Stimulated activated naive CD4-positive, alpha-beta T cell (primary cell): ENCODE results near the gene CDCA4.

Experiments
- DNase-seq, 6 experiments: peaks; one replicate each; lab custom pipeline; 2025; lab: John Stamatoyannopoulos, UW

CDCA4 gene

DNA sequence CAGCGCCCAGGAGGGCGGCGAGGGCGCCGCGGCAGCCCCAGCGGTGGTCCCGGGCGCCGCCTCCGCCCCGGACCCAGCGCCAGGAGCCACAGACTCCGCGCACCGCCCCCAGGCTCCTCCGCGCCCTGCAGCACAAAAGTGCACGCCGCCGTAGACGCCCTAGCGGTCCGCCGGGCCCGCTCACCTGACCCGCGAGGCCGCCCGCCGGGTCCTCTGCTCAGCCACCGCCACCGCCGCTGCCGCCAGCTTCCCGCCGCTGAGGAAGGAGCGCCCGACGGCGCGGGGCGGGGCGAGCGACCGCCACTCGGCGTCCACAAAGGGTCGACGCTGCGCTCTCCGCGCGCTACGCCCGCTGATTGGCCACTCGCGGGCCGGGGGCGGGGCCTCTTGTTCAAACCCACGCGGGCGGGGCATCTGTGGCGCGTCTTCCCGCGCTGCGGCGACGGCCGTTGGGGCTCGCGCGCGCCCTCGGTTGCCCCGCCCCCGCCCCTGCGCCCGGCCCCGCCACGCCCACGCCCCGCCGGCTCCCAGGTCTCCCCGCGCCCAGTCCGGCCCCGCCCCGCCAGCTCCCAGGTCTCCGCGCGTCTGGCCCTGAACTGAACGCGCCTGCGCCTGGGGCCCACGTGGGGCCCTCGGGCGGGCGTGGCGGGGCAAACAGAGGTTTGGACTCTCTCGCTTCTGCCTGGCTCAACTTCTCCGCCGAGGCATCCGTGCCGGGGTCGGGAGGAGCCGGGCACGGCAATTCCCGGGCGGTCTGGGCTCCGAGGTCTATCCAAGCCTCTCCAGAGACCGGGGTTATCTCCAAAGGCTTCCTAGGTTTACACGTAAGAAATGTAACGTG lies at the start of gene CDCA4:
Gene CDCA4, minus strand, starts transcription at position 269 of the 841 bp plus-strand sequence. CDS start 9,154 bp downstream, outside the sequence.
- peak; percentile 96 to 100 (median 98) for DNase-seq

DNA sequence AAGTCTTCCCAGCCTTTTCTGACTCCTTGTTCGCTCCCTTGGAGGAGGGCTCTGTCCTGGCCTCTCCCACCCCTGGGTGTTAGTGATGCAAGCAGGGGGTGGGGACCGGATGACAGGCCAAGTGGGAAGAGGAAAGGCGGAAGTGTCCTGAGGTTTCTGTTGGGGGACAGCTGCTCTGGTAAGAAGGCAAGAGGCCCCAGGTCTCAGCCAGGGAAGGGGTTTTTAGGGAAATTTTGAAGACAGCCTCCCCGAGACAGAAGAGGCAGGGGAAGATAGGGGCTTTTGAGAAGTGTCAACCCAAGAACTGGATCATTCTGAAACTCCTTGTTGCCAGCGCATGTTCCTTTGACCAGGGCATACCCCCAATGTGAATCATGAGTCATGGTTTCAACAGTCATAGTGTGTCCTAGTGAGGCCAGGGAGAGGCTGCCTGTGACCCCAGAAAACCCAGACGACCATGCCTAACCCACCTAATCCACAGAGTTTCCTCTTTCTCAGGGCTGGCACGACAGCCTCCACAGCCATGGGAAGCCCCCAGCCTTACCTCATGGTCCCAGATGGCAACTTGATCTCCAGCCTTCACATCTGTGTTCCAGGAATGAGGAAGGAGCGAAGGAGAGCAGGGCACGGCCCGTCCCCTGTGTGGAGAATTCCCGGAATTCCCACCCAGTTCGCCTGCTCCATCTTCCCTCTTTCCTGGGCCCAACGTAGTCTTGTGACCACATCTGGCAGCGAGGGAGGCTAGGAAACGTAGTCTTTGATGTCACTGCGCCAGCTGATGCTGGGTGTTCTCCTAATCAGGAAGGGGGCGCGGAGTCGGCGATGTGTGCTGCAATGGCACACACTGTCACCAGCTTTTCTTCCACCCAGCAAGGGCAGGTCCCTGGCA lies 49.2 kb upstream of the CDCA4 start:
- DNase-seq: no peak

DNA sequence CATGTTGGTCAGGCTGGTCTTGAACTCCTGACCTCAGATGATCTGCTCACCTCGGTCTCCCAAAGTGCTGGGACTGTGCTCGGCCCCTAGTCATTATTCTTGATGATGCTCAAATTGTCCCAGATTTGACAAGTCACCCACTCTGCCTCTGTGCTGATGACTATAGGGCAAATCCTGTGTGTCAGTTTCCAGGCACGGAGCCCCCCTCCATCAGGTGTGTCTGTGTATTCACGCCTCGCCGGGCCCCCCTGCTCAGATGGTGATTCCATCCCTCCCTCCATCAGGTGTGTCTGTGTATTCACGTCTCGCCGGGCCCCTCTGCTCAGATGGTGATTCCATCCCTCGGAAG lies 48.6 kb upstream of the CDCA4 start:
- no peak for DNase-seq

DNA sequence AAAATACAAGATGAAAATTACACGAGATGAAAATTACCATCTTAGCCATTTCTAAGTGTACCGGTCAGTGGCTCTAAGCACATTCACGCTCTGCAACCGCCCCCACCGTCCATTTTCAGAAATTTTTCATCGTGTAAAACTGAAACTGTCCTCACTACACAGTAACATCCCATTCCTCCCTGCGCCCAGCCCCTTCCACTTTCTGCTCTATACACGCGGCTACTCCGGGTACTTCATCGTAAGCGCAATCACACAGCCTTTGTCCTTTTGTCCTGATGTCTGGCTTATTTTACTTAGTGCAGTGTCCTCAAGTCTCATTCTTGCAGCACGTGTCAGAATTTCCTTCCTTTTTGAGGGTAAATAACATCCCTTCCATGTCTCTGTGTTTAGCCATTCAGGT lies 47.9 kb upstream of the CDCA4 start:
- DNase-seq: no peak

DNA sequence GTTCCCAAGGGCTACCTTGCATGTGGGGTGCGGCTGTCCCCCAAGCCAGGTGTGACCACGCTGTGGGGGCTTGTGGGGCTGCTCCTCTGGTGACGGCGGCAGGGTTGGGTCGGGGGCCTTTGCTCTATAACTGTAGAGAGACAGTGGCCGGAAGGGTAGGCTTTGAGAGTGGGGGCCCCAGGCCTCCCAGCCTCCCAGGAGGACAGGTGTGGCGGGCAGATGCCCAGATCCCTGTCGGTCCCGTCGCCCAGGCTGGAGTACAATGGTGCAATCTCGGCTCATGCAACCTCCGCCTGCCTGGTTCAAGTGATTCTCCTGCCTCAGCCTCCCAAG lies 47.1 kb upstream of the CDCA4 start:
- DNase-seq: no peak

DNA sequence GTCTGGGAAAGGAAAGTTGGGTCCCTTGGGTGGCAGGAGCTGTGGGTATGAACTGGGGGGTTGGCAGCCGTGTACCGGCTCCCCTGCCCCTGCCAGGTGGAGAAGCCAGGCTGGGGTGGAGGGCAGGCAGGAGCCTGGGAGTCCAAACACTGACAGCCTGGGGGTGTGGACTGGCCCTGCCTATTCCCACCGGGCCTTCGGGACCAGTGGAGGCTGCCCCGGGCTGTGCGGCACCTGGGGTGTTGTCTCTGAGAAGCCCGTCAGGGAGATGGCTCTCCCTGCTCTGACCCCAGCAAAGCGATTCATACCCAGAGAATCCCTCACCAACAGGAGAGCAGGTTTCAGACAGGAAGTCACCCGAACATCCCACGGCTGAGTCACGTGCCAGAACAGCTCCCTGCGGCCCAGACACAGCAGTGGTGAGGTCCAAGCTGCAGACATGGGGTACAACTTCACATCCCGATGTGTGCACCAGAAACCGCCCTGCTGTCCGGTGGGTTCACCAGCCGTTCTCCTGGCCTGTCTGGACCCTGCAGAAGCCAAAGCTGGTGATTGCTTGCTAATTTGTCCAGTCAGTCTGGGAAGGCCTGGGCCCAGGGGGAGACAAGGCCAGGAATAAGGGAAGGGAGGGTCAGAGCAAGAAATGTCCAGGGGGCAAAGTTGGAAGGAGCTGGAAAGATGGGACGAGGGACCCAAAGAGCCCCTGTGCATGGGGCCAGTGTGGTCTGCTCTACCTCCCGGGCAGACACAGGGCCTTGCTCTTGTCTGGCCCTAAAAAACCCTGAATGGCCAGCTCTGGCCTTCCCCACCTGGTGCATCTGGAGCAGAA lies 46.5 kb upstream of the CDCA4 start:
- DNase-seq: peak; percentile 17 to 38 (median 27)

DNA sequence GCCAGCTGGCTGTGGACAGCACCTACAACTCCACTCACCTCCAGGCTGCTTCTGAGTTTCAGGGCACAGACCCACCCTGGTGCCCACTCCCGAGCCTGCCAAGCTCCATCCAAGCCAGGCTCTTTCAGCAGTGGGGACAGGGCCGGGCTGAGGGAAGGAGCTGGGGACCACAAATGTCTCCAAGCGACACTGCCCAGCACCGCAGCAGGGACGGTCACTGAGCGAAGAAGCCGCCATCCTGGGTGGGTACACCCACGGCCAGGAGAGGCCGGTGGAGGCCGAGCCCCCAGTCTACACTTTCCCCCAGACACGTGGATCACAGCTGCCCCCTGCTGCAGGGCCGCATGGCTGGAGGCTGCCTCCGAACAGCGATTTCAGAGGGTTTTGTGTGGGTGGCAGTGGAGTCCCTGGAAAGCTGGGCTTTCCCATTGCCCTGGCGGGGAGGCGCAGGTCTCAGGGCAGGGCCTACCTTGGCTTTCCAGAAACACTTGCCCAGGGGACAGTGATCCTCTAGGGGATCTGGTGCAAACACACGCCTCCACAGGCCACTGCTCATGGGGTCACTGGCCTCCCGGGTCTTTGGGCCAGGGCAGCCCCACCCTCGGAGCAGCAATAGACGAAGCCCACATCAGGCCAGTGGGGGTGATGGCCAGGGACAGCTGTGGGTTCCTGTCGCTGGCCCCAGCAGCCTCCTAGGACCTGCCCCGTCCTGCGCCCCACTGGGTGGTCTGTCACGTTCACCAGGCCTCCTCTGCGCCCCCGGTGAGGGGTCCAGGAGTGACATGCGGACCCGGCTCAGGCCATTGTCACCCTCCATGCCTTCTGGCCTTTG lies 45.6 kb upstream of the CDCA4 start:
- DNase-seq: no peak

DNA sequence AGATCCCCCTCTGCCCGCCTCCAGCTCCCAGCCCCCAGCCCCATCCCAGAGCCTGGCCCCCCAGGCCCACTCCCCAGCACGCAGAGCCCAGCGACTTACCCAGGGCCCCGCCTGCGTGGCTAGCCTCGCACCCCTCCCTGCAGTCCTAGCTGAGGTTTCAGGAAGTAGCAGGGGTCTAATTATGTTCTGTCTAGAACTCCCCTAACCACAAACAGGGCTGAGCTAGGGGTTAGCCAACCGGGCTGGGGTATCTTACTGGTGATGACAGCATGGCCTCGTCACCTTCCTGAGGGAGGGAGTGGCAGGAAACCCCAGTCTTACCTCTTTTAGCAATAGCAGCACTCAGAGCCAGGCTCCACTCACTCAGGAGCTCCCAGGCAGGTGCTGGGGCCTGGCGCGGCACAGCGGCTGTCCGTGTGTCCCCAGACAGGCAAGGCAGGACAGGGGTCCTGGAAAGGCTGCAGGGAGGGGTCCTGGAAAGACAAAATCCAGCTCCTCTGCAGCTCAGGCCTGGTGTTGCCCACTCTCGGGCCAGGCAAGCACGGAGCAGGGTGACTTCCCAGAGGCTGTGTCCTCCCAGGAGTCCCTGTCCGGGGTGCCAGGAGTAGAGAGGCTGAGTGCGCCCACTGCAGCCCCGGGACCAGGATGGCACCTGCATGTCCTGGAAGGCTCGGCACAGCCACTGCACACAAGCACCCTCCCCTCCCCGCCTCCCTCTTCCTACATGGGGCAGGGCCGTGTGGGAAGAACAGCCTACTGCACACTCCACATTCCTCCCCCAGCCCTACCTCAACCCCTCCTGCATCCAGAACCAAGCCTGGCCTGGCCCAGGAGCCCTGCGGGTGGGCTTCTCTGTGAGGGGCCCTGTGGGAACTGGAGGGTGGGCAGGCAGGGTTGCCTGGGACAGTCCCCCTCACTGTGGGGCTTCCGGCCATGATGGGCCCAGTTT lies 44.7 kb upstream of the CDCA4 start, which contains the start of gene GPR132:
Gene GPR132, minus strand, starts transcription at position 151 of the 949 bp plus-strand sequence. CDS start 10,010 bp downstream, outside the sequence.
- DNase-seq: peak; percentile 82 to 97 (median 92)

DNA sequence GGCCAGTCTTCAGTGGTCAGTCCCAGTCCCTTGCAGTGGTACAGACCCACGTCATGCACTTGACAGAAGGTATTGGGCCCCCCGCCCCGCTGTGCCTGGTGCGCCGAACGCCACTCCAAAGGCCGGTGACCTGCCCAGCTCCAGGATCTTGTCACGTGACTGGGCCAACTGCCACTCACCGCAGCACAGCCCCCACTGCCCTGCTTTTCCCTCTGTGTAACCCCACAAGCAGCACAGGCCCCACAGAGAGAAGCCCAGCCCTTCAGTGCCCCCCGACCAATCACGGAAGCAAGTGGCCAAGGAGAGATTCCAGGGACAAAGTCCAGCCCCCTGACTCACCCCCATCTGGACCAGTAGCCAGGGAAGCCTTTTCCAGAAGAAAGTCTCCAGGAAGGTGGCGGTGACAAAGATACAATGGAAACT lies 43.8 kb upstream of the CDCA4 start:
- DNase-seq: no peak

DNA sequence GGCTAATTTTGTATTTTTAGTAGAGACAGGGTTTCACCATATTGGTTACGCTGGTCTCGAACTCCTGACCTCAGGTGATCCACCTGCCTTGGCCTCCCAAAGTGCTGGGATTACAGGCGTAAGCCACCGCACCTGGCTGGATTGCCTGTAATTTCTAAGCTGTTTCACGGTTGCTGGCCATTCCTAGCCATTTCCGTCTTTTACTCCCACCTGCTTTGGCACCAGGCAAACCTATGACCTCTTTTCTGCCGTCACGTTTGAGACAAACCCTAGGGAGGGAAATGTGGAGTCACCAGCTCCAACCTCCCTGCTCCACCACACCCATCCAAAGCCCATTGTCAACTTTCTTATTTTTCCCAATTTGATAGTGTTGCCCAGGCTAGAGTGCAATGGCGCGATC lies 43.1 kb upstream of the CDCA4 start:
- DNase-seq: no peak

DNA sequence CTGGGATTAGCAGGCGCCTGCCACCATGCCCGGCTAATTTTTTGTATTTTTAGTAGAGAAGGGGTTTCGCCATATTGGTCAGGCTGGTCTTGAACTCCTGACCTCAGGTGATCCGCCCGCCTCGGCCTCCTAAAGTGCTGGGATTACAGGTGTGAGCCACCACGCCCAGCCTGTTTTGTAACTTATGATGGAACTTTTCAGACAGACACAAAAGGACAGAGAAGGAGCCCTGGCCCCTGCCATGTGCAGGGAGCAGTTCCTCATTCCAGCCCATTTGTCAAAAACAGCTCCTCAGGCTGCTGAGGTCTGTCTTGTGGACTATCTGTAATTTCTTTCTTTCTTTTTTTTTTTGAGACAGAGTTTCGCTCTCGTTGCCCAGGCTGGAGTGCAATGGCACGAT lies 42.6 kb upstream of the CDCA4 start:
- peak in 1 of 6 experiments; percentile 11 for DNase-seq

DNA sequence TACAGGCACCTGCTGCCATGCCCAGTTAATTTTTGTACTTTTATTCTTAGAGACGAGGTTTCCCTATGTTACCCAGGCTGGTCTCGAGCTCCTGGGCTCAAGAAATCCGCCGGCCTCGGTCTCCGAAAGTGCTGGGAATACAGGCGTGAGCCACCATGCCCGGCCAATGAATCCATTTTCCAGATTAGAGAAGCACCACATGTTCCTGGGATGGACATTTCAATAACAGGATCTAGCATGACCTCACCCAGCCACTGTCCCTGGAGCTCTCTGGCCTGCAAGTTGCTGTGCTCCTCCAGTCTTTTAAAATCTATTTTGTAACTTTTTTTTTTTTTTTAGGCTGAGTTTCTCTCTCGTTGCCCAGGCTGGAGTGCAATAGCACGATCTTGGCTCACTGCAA lies 42.2 kb upstream of the CDCA4 start:
- no peak for DNase-seq

DNA sequence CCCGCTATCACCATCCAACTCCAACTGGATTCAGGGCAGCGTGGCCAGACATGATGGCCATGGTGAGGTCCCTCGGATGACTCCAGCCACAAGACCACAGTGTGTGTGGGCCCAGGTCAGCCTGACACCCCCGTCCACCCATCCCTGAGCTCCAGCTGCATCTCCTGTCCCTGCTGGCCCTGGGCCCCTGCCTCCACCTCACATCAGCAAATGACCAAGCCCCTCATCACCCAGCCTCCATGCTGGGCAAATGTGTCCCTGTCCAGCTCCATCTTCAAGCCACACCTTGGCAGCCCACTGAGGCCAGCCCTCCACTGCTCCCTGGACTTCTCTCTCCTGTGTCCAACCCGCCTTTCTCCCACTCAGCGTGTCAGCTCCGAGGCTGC lies 41.2 kb upstream of the CDCA4 start:
- no peak for DNase-seq

DNA sequence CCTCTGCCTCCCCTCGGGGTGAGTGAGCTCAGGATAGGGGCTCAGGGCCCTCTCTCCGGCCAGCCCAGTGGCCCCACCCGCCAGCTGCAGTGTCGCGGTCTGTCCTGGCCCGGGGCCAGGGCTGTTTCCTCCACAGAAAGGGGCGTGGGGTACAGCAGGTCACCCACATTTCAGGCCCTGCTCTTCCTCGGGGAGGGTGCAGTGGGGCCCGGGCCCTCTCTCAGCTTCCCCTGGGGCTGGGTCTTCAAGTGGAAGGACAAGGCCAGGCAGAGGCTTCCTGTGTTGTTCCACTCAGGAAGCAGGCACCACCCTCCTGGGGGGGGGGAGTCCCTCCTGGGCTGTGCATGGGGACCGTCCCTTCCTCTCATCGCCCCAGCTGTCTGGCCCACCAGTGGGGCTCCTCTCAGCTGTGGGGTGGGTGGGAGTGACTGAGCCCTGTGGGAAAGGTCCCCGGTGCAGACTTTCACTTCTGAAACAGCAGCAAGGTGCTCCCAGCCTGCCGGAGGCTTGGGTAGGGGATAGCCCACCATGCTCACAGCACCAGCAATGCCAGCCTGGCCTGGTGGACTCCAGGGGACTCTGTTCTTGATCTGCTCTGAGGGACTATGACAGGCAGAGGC lies 40.7 kb upstream of the CDCA4 start:
- DNase-seq: peak in 5 of 6 experiments; percentile 25 to 49 (median 37)

DNA sequence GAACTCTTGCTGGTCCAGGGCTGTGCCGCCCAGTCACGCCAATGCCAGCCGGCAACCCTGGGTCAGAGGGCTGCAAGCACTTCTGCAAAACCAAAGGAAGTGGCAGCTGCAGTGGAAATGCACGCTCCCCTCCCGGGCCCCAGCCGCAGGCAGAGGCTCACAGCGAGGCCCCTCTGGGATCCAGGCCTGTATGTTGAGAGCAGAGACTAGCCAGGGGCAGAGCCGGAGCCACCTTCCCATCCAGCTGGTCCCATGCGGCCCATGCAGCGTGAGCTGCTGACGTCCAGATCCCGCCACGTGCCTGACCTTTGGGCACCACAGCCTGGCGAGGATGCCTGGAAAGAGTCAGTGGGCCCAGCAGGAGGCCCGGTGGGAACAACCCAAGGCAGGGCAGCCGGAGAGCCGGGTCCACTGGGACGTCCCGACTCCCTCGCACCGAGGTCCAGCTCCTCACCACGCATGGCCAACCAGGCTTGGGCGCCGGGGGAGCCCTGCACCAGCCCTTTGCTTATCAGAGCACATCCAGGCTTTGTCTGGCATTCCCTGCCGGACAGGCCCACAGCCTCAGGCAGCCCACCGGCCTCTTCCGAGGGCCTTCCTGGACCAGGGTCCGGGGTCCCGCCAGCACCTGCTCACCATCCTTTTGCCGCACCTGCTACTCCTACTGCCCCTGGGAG lies 40.0 kb upstream of the CDCA4 start:
- DNase-seq: peak in 4 of 6 experiments; percentile 18 to 51 (median 29)

DNA sequence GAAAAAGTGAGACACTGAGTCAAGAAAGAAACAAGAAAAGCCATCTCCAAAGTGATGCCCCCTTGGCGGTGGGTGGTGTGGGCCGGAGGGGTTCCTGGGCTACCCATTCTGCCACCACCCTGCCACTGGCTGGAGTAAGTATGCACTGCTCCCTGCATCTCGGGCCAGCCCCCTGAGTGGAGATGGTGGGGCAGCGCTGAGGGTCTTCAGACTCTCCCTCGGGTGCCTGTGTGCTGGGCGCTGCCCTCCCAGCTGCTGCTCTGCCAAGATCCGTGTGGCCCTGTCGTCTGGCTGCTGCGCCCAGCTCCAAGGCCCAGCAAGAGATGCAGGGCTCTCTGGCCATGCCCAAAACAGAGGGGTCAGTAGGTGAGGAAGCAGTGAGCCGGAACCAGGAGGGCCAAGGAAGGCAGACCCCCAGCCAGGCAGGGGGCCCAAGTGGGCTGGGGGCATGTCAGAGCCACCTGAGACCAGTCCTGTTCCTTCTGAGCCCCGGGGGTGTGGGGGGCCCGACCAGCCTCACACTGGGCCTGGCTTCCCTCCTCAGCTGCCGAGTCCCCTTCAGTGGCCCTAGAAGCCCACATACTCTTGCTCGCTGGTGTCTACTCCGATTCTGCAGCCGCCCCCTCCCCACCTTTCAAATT lies 39.2 kb upstream of the CDCA4 start:
- DNase-seq: no peak

DNA sequence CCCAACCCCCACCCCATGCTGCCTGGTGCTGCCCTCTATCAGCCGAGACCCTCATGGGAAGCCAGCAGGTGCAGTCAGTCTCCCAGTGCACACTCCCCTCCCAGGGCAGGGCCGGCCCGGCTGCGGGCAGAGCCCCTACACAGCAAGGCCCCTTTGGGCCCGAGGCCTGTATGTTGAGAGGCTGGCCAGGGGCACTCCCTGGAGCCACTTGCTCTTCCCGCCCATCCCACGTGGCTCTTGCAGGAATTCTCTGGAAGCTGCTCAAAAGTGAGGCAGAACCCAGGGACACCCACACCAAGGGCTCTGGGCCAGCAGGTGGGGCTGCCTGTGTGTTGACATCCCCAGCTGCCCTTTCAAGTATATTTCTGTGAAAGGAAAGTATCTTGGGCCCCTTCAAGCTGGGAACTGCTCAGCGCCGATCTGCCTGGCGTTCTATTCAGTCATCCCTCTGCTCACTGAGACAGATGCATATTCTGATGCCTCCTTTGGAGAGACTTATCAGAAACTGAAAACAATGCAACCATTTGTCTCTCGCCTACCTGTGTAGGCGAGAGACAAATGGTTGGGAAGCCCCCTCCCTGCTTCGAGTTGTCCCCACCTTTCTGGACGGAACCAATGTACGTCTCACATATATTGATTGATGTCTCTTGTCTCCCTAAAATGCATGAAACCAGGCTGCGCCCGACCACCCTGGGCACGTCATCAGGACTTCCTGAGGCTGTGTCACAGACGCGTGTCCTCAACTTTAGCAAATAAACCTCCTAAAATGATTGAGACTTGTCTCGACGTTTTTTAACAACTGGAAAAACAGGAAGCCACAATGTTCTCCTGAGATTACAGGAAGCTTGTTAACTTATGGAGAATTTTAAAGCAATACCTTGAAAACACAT lies 38.4 kb upstream of the CDCA4 start:
- peak; percentile 54 to 88 (median 74) for DNase-seq
